Loucy (cell line): Measurements from ENCODE around the gene JARID2.

ENCODE experiments used
- H2AFZ ChIP-seq: fragments of 200-600 bp; sonication (generic); 2 replicates; pipeline ENCODE4 v1.6.0; 2016; ENCODE audit warnings: antibody characterized with exemption, mild to moderate bottlenecking, low read length, moderate library complexity
- H3F3A ChIP-seq: fragments of 200-600 bp; 2 replicates; pipeline ENCODE4 v1.6.0; 2016; ENCODE audit warnings: antibody characterized with exemption, low read depth, mild to moderate bottlenecking
- H3K27me3 ChIP-seq: fragments of 200-600 bp; sonication (generic); 2 replicates; pipeline ENCODE4 v1.6.1; 2014; ENCODE audit warnings: low read length, mild to moderate bottlenecking; ENCODE audit not compliant: insufficient read depth, poor library complexity, severe bottlenecking
- H3K36me3 ChIP-seq: fragments of 200-600 bp; sonication (generic); 2 replicates; pipeline ENCODE4 v1.6.1; 2016; ENCODE audit warnings: low read length; ENCODE audit not compliant: insufficient read depth
- H3K4me1 ChIP-seq: fragments of 200-600 bp; sonication (generic); 2 replicates; pipeline ENCODE4 v1.5.1; 2014; ENCODE audit warnings: low read length, mild to moderate bottlenecking; ENCODE audit not compliant: insufficient read depth, poor library complexity, severe bottlenecking
- H3K4me2 ChIP-seq: fragments of 200-600 bp; sonication (generic); 2 replicates; pipeline ENCODE4 v1.6.0; 2014; ENCODE audit warnings: antibody characterized with exemption, low read length, low read depth, mild to moderate bottlenecking; ENCODE audit not compliant: poor library complexity, severe bottlenecking
- H3K4me3 ChIP-seq: fragments of 200-600 bp; sonication (generic); 2 replicates; pipeline ENCODE4 v1.5.1; 2014; ENCODE audit warnings: low read length, mild to moderate bottlenecking, mixed read lengths; ENCODE audit not compliant: poor library complexity, severe bottlenecking
- H3K79me2 ChIP-seq: fragments of 200-600 bp; sonication (generic); 2 replicates; pipeline ENCODE4 v1.6.1; 2014; ENCODE audit warnings: low read length; ENCODE audit not compliant: insufficient read depth
- H3K9ac ChIP-seq: fragments of 200-600 bp; sonication (generic); 2 replicates; pipeline ENCODE4 v1.6.0; 2014; ENCODE audit warnings: mild to moderate bottlenecking, low read depth, low read length, moderate library complexity; ENCODE audit not compliant: poor library complexity, severe bottlenecking
- H3K9me2 ChIP-seq: fragments of 200-600 bp; sonication (generic); replicated peaks from 2 replicates; pipeline ENCODE4 v1.6.1; 2016; ENCODE audit warnings: low read depth, low read length, mixed read lengths
- H3K9me3 ChIP-seq: fragments of 200-600 bp; sonication (generic); 2 replicates; pipeline ENCODE4 v1.6.1; 2014; ENCODE audit warnings: mild to moderate bottlenecking, antibody characterized with exemption, low read length, low read depth; ENCODE audit not compliant: insufficient read depth
- H4K20me1 ChIP-seq: fragments of 200-600 bp; sonication (generic); 2 replicates; pipeline ENCODE4 v1.6.0; 2014; ENCODE audit warnings: antibody characterized with exemption, low read length, mild to moderate bottlenecking; ENCODE audit not compliant: insufficient read depth, poor library complexity, severe bottlenecking
- CTCF ChIP-seq: fragments of 200-600 bp; sonication (generic); conservative IDR thresholded peaks from 2 replicates; pipeline ENCODE4 v1.5.1; 2014; ENCODE audit warnings: mild to moderate bottlenecking, antibody characterized with exemption, low read length
- EZH2phosphoT487 ChIP-seq: fragments of 200-600 bp; IDR thresholded peaks from 2 replicates; pipeline ENCODE4 v1.6.1; 2018; ENCODE audit warnings: antibody characterized with exemption, mild to moderate bottlenecking, moderate library complexity, borderline replicate concordance

Gene JARID2

GRCh38 chr6:15449011-15449410 lies 203.1 kb downstream of the JARID2 start:
- Histone ChIP-seq H3K9me2 (no peaks in the 10 kb centered on the region), H3K9me3 (no peaks in the 10 kb centered on the region), H4K20me1 (peaks cover 96% of the 10 kb centered on the region), H3K4me1 (peaks cover 52% of the 10 kb centered on the region), H3K9ac (peak overlapping the region; percentile 25), H3F3A (peaks cover 6% of the 10 kb centered on the region; the same call in 1 of the 2 replicates), H3K4me3 (no peak overlapping the region), H3K27me3 (no peaks in the 10 kb centered on the region), H3K79me2 (peaks cover 100% of the 10 kb centered on the region), H3K36me3 (peaks cover 54% of the 10 kb centered on the region), H2AFZ (no peak overlapping the region), H3K4me2 (no peak overlapping the region)
- TF ChIP-seq EZH2phosphoT487 = no peak
- no peak for TF ChIP-seq CTCF

- Histone ChIP-seq H3K9me3 (no peaks in the 10 kb centered on the region), H3K9me2 (no peaks in the 10 kb centered on the region), H3K4me3 (peak overlapping the region; percentile 35), H4K20me1 (peaks cover 97% of the 10 kb centered on the region), H3K36me3 (peaks cover 67% of the 10 kb centered on the region), H3F3A (peaks cover 6% of the 10 kb centered on the region; the same call in 1 of the 2 replicates), H2AFZ (no peak overlapping the region), H3K27me3 (no peaks in the 10 kb centered on the region), H3K4me2 (peak overlapping the region; percentile 69), H3K9ac (peak overlapping the region; percentile 39), H3K4me1 (peaks cover 45% of the 10 kb centered on the region), H3K79me2 (peaks cover 100% of the 10 kb centered on the region)
- TF ChIP-seq CTCF (no peak), EZH2phosphoT487 (no peak)
Observed at GRCh38 chr6:15451738-15452137, 205.9 kb downstream of the JARID2 start.

- Histone ChIP-seq H4K20me1 (peaks cover 97% of the 10 kb centered on the region), H3F3A (peaks cover 6% of the 10 kb centered on the region; the same call in 1 of the 2 replicates), H3K4me2 (peak overlapping the region; percentile 69), H3K4me3 (peak overlapping the region; percentile 35), H3K4me1 (peaks cover 40% of the 10 kb centered on the region), H3K9me3 (no peaks in the 10 kb centered on the region), H3K27me3 (no peaks in the 10 kb centered on the region), H2AFZ (no peak overlapping the region), H3K36me3 (peaks cover 69% of the 10 kb centered on the region), H3K79me2 (peaks cover 100% of the 10 kb centered on the region), H3K9ac (peak overlapping the region; percentile 39), H3K9me2 (no peaks in the 10 kb centered on the region)
- TF ChIP-seq CTCF (no peak), EZH2phosphoT487 (no peak)
Observed at GRCh38 chr6:15452182-15452941, 206.5 kb downstream of the JARID2 start.
